PFSK-1 (cell line): Measurements from ENCODE around the gene CEP70.

ENCODE experiments used
- POLR2AphosphoS5 ChIP-seq: IDR thresholded peaks from 2 replicates; pipeline ENCODE4 v1.6.1; 2012; ENCODE audit warnings: low read depth, mild to moderate bottlenecking, control low read depth, low read length, moderate library complexity
- SIN3A ChIP-seq: IDR thresholded peaks from 2 replicates; pipeline ENCODE4 v1.6.1; 2012; ENCODE audit warnings: mild to moderate bottlenecking, low read length, moderate library complexity, borderline replicate concordance; ENCODE audit not compliant: insufficient read depth
- TAF1 ChIP-seq: IDR thresholded peaks from 2 replicates; pipeline ENCODE4 v1.6.1; 2012; ENCODE audit warnings: low read length, control low read depth, borderline replicate concordance; ENCODE audit not compliant: insufficient read depth

DNA sequence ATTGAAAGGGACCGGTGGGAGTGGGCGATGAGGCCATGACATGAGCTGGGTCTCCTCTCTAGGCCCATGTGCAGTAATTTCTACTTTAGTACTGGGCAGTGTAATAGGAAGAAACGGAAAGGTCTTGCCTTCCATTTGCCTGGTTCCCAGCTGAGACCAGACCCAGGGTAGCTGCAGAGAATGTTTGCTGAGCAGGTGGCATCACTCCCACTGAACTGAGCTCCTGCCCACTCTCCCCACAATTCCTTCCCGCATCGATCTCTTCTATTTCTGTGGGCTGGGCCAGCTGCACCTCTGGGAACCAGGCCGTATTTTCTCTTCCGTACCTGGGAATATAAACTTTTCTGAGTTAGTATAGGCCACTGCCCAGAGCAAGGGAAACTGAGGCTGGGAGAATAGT is 143.9 kb downstream of the CEP70 start:
- TF ChIP-seq TAF1 (no peak), POLR2AphosphoS5 (no peak), SIN3A (no peak)
